SKM-1 (cell line): ENCODE data around the gene F11R.
"Not testable (repeated sequence)": the region's sequence is repeated elsewhere in the genome, so short reads cannot be mapped to it uniquely, and the experiment has no call there.

Source experiments
- DNase-seq: peaks from one replicate; lab custom pipeline; 2025; ENCODE audit not compliant: unreplicated experiment; lab: John Stamatoyannopoulos, UW

The F11R gene

DNA sequence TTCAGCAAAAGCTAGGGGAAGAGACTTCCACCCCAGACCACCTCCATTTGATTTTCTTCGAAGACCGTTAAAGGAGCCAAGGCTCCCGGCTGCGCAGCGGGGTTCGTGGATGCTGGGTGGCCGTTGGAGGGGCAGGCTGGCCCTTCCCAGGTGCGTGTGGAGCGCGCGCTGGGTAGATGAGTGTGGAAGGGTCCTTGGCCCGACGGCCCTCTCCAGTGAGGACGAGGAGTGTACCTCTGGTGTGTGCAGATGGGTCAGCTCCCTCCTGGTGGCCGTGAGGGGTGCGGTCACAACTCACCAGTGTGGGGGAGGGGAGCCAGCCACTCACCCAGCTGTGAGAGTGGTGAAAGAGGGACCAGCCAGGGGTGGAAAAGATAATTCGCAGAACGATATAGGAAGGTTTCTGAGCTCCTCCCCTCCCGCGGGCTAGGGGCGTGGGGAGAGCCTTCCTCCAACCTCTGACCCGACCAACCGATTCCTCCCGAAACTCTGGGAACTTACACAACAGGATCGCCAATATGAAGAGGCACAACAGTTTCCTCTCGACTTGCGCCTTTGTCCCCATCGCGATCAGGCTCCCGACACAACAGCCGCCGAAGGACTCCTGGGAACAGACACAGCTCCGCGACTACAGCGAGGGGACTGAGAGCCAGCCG, at the start of gene F11R:
TSS of gene F11R (minus strand) at position 644 of the 656 bp plus-strand sequence. CDS start at position 565, 79 bp downstream.
- DNase-seq = no peak

DNA sequence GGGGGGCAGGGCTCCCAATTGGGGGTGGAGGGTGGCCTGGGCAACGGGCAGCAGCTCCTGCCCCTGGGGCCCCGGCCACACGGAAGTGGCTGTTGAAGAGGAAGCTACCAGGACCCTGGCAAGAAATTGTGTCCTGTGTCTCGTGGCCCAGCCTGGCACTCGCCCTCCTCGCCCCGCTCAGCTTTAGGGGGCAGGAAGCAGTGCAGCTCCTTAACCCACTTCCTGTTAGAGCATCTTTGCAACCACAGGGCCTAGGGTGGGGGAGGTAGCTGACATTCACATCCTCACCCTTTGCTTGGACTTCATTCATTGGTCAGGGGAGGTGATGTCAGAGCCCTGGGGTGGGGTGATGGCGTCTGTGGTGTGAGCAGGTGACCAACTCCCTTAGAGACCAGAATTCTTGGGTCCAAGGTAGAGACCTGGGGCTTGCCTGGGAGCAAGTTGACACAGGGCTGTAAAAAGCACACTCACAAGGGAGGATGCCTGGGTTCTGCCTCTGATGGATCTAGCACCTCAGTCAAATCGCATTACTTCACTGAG, 48.8 kb upstream of the F11R start, which contains the start of gene ARHGAP30:
TSS of gene ARHGAP30 (minus strand) at position 161 of the 540 bp plus-strand sequence. CDS start 267 bp downstream, outside the sequence.
- DNase-seq = peak; percentile 96

DNA sequence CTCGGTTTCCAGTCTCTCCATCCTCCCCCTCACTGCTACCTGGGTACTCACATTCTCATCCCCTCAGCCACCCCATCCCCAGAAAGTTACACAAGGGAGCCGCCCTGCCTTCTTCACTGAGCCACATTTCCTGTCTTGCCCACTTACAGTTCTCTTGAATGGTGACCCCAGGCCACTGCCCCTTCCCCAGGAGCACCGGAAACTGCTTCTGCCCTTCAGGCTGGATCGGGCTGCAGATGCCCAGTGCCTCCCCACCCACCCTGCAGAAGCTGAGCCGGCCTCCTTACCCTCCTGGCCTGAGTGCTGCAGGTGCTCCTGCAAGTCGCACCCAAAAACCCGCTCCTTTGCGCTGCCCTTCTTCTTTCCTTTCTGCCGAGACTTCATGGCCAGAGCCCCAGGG, 48.3 kb upstream of the F11R start:
- no peak for DNase-seq

DNA sequence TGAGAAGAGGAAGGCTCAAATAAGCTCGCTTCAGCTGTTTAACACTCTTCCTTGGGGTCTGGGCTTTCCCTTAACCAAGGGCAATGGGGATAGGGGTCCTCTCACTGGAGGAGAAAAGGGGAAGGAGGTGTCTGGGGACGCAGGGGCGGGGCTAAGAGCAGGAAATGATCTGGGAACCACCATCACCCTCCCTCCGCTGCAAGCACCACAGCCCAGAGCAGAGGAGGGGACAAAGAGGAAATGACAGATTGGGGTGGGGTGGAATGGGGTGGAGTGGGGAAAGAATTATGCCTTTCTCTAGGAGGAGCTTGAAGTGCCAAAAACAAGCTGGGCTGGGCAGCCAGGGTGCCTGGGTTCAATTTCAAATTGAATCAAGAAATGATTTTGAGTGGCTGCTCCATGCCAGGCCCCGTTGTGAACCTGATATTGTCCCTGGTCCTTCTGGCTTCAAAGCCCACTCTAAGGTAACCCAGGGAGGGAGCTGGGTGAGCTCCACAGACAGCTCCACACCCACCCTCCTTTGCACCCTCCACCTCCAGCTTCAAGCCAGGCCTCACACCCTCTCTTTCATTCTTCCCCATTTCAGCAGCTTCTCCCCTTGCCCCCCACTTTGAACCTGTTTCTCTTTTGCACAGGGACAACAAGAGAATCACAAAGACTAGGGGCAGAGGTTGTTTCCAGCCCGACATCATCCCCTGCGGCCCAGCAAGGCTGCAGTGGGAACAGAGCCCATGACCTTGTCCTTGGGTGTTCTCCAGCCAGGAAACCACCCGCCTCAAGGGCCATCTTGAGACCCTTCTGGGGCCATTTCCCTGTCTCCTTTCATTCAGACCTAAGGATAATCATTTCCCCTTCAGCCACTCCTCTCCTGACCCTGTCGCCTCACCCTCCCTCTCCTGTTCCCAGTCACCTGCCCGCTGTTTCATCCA, 47.6 kb upstream of the F11R start:
- DNase-seq = peak; percentile 97

DNA sequence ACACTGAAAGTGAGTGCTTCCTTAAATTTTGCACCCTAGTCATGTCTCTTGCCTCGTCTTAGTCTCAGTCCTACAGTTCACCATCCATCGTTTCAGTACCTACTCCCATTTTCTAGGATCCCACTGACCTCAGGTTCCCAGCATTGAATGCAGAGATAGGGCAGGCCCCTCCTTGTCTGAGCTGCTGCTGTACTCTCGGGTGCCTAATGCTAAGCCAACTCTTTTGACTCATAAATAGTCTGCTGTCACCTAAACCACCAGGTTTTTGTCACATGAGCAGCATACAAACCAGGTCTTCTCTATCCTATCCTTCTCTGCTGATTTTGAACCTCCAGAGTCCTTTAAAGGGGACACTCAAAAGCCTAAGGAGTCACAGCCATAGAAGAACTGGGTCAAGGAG, 45.7 kb upstream of the F11R start:
- DNase-seq = no peak

DNA sequence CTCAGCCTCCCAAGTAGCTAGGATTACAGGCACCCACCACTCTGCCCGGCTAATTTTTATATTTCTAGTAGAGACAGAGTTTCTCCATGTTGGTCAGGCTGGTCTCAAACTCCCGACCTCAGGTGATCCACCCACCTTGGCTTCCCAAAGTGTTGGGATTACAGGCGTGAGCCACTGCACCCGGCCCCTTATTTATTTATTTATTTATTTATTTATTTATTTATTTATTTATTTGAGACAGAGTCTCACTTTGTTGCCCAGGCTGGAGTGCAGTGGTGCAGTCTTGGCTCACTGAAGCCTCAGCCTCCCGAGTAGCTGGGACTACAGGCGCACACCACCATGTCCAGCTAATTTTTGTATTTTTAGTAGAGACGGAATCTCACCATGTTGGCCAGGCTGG, 44.7 kb upstream of the F11R start:
- DNase-seq = not testable (repeated sequence)

DNA sequence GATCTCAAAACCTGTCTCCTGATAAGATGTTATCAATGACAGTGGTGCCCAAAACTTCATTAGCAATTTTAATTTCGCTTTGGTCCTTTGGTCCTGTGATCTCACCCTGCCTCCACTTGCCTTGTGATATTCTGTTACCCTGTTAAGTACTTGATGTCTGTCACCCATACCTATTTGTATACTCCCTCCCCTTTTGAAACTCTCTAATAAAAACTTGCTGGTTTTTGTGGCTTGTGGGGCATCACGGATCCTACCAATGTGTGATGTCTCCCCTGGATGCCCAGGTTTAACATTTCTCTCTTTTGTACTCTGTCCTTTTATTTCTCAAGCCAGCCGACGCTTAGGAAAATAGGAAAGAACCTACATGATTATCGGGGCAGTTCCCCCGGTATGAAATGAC, 43.0 kb upstream of the F11R start:
- not testable (repeated sequence) for DNase-seq

DNA sequence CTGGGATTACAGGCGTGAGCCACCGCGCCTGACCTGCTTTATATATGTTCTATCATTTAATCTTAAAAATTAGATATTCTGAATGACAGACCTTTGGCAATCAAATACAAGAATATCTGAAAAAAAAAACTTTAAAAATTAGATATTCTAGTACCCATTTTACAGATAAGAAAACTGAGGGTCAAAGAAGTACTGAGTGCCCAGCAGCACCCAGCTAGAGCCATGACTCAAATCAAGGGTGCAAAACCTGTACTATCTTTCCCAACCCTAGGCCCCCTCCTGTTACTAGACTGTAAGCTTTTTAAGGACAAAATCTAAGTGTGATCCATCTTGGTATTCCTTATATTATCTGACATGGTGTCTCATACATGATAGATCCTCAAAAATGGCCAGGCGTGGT, 40.5 kb upstream of the F11R start:
- no peak for DNase-seq

DNA sequence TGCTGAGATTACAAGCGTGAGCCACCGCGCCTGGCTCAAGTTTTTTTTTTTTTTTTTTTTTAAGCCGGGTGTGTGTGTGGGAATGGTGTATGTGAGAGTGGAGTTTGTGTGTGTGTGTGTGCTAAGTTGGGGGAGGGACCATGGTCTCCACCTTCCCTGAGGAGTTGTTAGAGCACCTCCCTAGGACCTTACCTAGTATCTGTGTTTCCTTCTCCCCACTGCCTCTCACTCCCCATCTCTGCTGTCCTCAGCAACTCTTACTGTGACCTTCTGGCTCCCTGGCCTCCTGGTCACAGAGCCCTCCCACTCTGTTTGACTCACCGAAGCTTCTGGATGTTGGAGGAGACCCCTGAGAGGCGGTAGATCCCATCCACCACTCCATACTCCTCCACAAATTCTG, 38.3 kb upstream of the F11R start:
- no peak for DNase-seq

DNA sequence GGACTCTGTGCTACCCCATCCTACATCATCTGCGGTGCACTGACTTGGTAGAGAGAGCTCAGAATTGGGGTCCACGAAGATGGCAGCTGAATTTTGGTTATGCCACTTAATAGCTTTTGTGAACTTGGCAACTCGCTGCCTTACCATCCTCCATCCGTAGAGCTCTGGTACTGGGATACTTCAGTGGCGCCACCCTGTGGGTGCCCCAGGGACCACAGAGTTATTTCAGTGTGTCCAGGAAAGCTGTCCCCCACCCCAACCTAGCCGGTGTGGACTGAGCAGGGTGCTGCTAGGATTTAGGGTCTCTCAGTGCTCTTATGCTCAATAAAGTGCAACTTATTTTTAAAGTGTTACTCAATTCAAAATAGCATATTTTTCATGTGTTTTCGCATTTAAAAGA, 33.9 kb upstream of the F11R start:
- DNase-seq = no peak

DNA sequence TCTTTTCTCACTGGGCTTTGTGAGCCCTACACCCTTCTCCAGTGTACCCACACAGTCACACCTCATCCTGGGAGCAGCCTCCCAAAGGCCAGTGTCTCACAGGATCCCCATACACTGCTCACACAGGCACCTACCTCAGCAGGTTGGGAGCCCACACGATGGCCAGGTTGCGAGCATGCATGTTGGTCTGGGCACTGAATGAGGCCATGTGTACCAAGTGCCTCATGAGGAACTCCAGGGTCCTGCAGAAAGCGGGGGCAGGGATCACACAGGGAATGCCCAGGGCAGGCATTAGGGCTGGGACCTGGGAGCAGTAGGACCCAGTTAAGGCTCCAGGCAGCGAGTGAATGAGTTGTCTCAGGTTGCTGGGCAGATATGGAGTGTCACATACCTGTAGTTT, 33.3 kb upstream of the F11R start:
- DNase-seq = no peak

DNA sequence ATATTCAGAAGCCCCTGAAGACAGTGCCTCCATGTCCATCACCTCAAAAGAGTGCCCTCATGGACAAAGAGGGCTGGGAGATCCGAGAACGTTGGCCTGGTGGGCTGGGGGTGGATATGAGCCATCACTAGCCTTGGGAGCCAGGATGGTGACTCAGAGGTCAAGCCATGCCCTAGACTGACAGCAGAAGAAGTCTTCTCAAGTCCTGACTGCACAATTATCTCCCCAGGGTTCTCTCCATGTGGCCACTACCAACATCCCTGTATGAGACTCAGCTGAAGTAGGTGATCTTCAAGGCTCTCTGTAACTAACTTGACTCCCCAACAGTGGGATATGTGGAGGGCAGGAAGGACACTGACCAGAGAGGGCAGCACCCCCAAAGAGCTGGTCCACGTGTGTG, 31.9 kb upstream of the F11R start:
- DNase-seq = no peak

DNA sequence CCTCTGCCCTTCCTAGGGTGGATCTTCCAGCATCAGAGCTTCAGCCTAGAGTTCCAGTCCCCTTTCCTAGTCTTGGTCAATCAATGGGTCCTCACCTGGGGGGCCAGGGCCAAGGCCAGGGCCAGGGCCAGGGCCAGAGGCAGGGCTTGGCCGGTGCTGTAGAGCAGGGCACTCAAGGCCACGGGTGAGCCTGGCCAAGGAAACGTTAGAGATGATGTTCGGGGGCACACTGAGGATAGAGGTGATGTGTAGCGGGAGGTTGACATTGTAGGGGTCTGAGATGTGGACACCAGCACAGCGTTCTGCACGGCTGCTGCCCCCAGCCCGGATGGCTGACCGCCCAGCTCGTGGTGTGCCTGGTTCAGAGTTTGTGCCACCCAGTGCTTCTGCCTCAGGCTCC, 30.3 kb upstream of the F11R start:
- no peak for DNase-seq

DNA sequence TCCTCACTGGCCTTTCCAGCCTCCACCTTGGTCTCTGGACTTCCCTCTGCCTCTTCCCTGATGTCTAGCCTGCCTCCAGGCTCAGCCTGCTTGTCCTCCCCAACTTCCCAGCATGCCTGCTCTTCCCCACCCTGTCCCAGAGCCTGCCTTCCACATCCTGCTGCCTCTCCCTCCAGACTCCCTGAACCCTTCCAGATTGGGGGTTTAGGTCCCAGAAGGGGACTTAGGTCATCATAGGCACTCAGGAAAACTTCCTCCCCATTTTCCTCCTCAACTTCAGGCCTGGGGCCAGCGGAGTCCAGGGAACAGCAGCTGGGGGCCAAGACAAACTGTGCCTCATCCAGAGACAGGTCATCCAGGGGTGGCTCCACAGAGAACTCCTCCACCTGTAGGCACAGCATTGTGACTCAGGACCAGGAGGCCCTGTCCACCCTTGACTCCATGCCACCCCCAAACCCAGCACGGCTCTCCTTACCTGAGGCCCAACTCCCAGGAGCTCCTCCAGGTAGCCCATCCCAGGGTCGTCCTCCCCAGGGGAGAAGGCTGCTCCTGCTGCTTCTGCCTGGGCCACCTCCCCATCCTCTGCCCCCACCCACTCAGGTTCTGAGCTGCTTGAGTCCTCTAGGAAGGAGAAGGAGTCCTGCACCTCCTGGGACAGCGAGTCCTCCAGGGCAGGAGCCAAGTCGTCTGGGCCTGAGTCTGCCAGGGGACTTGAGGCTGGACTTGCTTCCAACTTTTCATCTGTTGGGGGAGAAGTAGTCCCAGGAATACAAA, 28.2 kb upstream of the F11R start:
- no peak for DNase-seq

DNA sequence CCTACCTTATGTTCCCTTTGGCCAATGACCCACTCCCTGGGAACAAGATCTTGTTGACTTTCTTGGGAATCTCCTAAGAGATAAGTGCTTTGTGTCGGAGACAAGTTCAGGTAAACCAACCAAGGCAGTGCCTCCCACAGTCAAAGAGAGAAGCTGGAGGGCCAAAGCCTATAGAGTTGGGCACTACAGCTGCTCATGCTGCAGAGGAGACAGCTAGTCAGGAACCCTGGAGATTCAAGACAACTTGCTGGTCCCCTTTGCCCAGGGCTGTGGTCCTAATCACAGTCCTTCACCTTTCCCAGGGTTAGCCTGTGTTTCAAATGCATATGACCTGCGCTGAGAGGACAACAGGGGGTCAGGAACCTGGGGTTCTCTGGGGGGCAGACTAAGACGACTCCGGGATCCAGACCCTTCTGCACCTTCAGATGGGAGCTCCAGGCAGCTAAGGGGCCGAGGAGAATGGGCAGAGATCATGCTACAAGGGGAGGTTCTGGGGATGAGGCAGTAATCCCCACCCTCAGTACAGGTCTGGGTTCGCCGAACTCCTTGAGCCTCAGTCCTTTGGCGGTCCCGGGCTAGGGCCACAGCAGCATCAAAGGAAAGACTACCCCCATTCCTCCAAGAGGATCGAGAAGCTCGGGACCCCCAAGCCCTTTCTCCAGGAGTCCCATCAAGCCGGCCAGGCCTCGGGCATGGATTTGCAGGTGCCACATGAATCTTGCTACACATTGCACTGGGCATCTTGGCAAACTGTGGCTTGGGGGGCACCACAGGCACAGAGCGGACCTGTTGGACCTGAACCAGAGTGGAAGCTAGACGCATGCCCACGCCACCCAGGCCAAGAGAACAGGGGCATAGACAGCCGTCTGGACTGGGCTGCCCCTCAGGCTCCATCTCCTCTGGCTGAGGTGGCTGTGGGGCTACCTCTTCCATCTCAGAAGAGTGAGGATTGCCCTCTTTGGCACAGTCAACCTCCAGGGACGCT, 26.8 kb upstream of the F11R start:
- no peak for DNase-seq

DNA sequence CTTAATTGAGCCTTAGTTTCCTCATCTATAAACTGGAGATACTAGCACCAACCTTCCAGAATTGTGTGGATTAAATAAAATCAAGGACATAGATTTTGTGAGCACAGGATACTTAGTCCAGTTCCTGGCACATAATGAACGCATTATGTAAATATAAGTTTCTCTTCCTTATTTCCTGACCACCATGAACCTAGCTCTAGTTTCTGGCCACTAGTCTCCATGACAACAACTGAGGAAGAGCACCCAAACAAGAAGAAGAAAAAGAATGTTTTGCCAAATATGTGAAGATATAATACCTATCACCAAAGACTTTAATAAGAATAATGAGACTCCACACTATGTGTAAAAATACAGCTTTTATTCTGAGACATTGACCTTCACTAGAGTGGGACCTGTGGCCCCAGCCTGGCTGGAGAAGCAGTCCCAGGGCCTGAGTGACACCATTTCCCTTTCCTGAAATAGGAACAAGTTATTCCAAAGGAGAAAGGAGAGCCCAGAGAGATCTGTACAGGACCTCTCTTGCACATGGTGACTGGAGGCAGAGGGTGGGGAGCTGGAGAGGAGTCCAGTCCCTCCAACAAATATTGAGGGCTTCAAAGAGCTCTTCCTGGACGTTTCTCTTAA, 25.8 kb upstream of the F11R start:
- DNase-seq = peak; percentile 89

DNA sequence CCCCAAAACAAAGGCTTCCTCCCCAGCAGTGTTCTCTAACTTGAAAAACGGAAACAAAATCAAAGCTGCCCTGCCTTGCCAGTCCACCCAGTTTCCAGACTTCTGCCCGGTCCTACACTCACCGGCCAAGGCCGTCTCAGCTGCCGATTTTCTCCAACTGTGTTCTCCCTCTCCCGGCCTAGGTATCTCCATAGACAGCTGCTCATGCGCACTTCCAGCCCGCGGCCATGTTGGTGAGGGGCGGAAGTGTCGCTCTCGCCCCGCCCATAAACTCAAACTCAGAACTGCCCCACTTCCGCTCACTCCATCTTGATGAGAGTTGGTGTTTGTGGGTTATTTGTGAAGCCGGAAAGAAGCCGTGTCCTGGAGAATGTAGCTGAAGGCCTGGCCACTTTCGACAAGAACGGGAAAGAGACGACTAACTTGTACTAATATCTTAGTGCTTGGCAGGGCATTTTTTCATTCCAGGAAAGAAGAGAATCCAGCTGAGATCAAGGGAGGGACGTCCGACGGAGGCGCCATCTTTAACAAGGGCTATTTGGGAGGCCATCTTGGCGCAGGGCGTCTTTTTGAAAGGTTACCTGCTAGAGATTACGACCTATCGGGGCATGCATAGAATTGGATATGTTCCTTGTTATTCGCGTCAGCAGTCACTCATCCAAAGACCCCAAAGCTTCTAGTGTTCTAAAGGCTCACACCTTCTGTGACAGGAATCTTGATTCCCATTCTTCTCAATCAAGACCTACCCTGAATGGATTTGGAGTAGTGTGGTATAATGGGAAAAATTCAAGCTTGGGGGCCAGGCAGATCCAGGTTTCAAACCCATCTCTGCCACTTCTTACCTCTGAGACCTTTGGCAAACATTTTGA, 25.0 kb upstream of the F11R start, which contains the start of gene USF1:
TSS of gene USF1 (minus strand) at position 242 of the 869 bp plus-strand sequence. CDS start 2,702 bp downstream, outside the sequence.
- DNase-seq = peak; percentile 98
